ENCODE data around the gene RDX. TPM values are rescaled to one million over a fixed set of nuclear protein-coding genes. Genes with fewer than 3 reads are reported as not detected.
"Not testable (repeated sequence)": the region's sequence is repeated elsewhere in the genome, so short reads cannot be mapped to it uniquely, and the experiment has no call there.

The RDX gene
- total RNA-seq, 1 donor from 2014 or later = 149 TPM

- H3K27me3 Mint-ChIP-seq (ENCODE audit: low read depth) = no peaks in the 10 kb centered on the region
- peak overlapping the region; percentile 92 for H3K27ac Mint-ChIP-seq (ENCODE audit: unreplicated experiment)
- peaks cover 66% of the 10 kb centered on the region for H3K4me1 Mint-ChIP-seq (ENCODE audit: low read depth)
- no peaks in the 10 kb centered on the region for H3K36me3 Mint-ChIP-seq (ENCODE audit: low read depth)
- DNase-seq (ENCODE audit: low spot score) = no peak
- H3K4me3 Mint-ChIP-seq (ENCODE audit: unreplicated experiment) = peak overlapping the region; percentile 90
- no peak for TF ChIP-seq CTCF (IDR thresholded peaks at IDR 0.05)
- H3K9me3 Mint-ChIP-seq (ENCODE audit: low read depth) = no peaks in the 10 kb centered on the region
Observed at GRCh38 chr11:110294509-110294908, 1.9 kb downstream of the RDX start.

- Mint-ChIP-seq H3K27me3 (ENCODE audit: low read depth) (no peaks in the 10 kb centered on the region), H3K36me3 (ENCODE audit: low read depth) (no peaks in the 10 kb centered on the region), H3K4me1 (ENCODE audit: low read depth) (peaks cover 76% of the 10 kb centered on the region), H3K27ac (ENCODE audit: unreplicated experiment) (peak overlapping the region; percentile 76), H3K4me3 (ENCODE audit: unreplicated experiment) (peak overlapping the region; percentile 90), H3K9me3 (ENCODE audit: low read depth) (no peaks in the 10 kb centered on the region)
- DNase-seq (ENCODE audit: low spot score) = no peak
- no peak for TF ChIP-seq CTCF (IDR thresholded peaks at IDR 0.05)
Observed at GRCh38 chr11:110293389-110293788, 3.0 kb downstream of the RDX start.

- H3K9me3 Mint-ChIP-seq (ENCODE audit: low read depth); H3K4me3 Mint-ChIP-seq (ENCODE audit: unreplicated experiment); DNase-seq (ENCODE audit: low spot score); H3K27me3 Mint-ChIP-seq (ENCODE audit: low read depth); H3K36me3 Mint-ChIP-seq (ENCODE audit: low read depth): not testable (repeated sequence)
- H3K4me1 Mint-ChIP-seq (ENCODE audit: low read depth) = peaks cover 79% of the 10 kb centered on the region
- peak overlapping the region; percentile 49 for H3K27ac Mint-ChIP-seq (ENCODE audit: unreplicated experiment)
Observed at GRCh38 chr11:110292146-110292545, 4.3 kb downstream of the RDX start.

- H3K9me3 Mint-ChIP-seq (ENCODE audit: low read depth) = no peaks in the 10 kb centered on the region
- no peak for DNase-seq (ENCODE audit: low spot score)
- H3K4me3 Mint-ChIP-seq (ENCODE audit: unreplicated experiment) = no peak overlapping the region
- peak overlapping the region; percentile 34 for H3K27ac Mint-ChIP-seq (ENCODE audit: unreplicated experiment)
- TF ChIP-seq CTCF (IDR thresholded peaks at IDR 0.05) = no peak
- peaks cover 79% of the 10 kb centered on the region for H3K4me1 Mint-ChIP-seq (ENCODE audit: low read depth)
- H3K27me3 Mint-ChIP-seq (ENCODE audit: low read depth) = no peaks in the 10 kb centered on the region
- no peaks in the 10 kb centered on the region for H3K36me3 Mint-ChIP-seq (ENCODE audit: low read depth)
Observed at GRCh38 chr11:110290591-110291334, 5.7 kb downstream of the RDX start.

GRCh38 chr11:110289472-110289871 is 6.9 kb downstream of the RDX start:
- Mint-ChIP-seq H3K4me1 (ENCODE audit: low read depth) (peaks cover 72% of the 10 kb centered on the region), H3K27me3 (ENCODE audit: low read depth) (no peaks in the 10 kb centered on the region), H3K9me3 (ENCODE audit: low read depth) (no peaks in the 10 kb centered on the region), H3K4me3 (ENCODE audit: unreplicated experiment) (no peak overlapping the region), H3K27ac (ENCODE audit: unreplicated experiment) (no peak overlapping the region), H3K36me3 (ENCODE audit: low read depth) (no peaks in the 10 kb centered on the region)
- no peak for TF ChIP-seq CTCF (IDR thresholded peaks at IDR 0.05)
- DNase-seq (ENCODE audit: low spot score) = no peak

GRCh38 chr11:110287537-110287936 is 8.9 kb downstream of the RDX start:
- H3K36me3 Mint-ChIP-seq (ENCODE audit: low read depth) = no peaks in the 10 kb centered on the region
- no peaks in the 10 kb centered on the region for H3K27me3 Mint-ChIP-seq (ENCODE audit: low read depth)
- no peak for DNase-seq (ENCODE audit: low spot score)
- H3K4me1 Mint-ChIP-seq (ENCODE audit: low read depth) = peaks cover 54% of the 10 kb centered on the region
- H3K9me3 Mint-ChIP-seq (ENCODE audit: low read depth) = no peaks in the 10 kb centered on the region
- no peak for TF ChIP-seq CTCF (IDR thresholded peaks at IDR 0.05)
- no peak overlapping the region for H3K27ac Mint-ChIP-seq (ENCODE audit: unreplicated experiment)
- no peak overlapping the region for H3K4me3 Mint-ChIP-seq (ENCODE audit: unreplicated experiment)
